ENCODE measurements around the gene ADPGK. TPM values are rescaled to one million over a fixed set of nuclear protein-coding genes. Genes with fewer than 3 reads are reported as not detected.

ADPGK gene
- total RNA-seq, 4 donors from 2014 or later = 31.7 to 87.2 (median 53.4) TPM

GRCh38 chr15:72737723-72738122 lies 45.8 kb downstream of the ADPGK start:
- Histone ChIP-seq H3K36me3 (peaks cover 0 to 19% (median 9%) of the 10 kb centered on the region in 4 donors), H3K4me1 (no peaks in the 10 kb centered on the region), H3K9me3 (no peaks in the 10 kb centered on the region), H3K27ac (no peak overlapping the region), H3K27me3 (no peaks in the 10 kb centered on the region), H3K4me3 (no peak overlapping the region)
- intact Hi-C loops (cut with DNase I; ENCODE audit: low total_unique reads) (no loop called here), in situ Hi-C loops (cut with MboI; ENCODE audit: low pct_ligation_motif_present in 1 of 4, low pct_unique_long_range_greater_than_20kb in 1 of 4, low sequenced_read_pairs in 3 of 4) (no loop called here)
- DNase-seq = no peak
- WGBS, 2 donors (ENCODE audit: low coverage in 1 of 2) = 88 to 92% methylated on average over 1 of the region's 1 CpG
- TF ChIP-seq CTCF (IDR thresholded peaks at IDR 0.05) (no peak), POLR2A (IDR thresholded peaks at IDR 0.05) (no peak), POLR2AphosphoS5 (IDR thresholded peaks at IDR 0.05) (no peak), EP300 (IDR thresholded peaks at IDR 0.05; ENCODE audit: low read depth) (no peak)

GRCh38 chr15:72737061-72737460 lies 46.5 kb downstream of the ADPGK start:
- whole genome bisulfite sequencing, 2 donors (ENCODE audit: low coverage in 1 of 2) = 86 to 95% methylated on average over 2 to 3 of the region's 3 CpGs
- TF ChIP-seq POLR2AphosphoS5 (IDR thresholded peaks at IDR 0.05) = no peak
- TF ChIP-seq CTCF (IDR thresholded peaks at IDR 0.05) = no peak
- TF ChIP-seq EP300 (IDR thresholded peaks at IDR 0.05; ENCODE audit: low read depth) = no peak
- no peak for TF ChIP-seq POLR2A (IDR thresholded peaks at IDR 0.05)
- no peak for DNase-seq
- H3K36me3 ChIP-seq = peaks cover 0 to 19% (median 11%) of the 10 kb centered on the region in 4 donors
- no peaks in the 10 kb centered on the region for H3K9me3 ChIP-seq
- H3K4me1 ChIP-seq = no peaks in the 10 kb centered on the region
- no peak overlapping the region for H3K27ac ChIP-seq
- H3K27me3 ChIP-seq = no peaks in the 10 kb centered on the region
- in situ Hi-C loops (cut with MboI; ENCODE audit: low pct_ligation_motif_present in 1 of 4, low pct_unique_long_range_greater_than_20kb in 1 of 4, low sequenced_read_pairs in 3 of 4) (no loop called here), intact Hi-C loops (cut with DNase I; ENCODE audit: low total_unique reads) (no loop called here)
- no peak overlapping the region for H3K4me3 ChIP-seq

DNA sequence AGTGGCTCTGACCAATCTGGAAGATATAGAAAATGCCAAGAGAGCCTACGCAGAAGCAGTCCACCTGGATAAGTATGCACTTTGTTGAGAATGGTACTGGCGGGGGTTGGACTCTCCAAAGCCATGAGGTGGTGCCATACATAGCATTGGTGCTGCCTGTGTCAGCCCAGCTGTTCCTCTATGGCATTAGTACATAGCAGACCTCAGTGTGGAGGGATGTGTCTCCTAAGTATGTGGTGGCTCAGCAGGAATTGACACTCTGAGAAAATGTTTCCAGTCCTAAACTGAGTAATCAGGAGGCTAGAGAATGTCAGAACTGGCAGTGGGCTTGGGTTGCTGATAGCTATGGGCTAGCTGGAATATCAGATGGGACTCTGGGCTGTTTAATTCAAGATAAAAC lies 48.4 kb downstream of the ADPGK start:
- DNase-seq = no peak
- H3K27ac ChIP-seq = no peak overlapping the region
- no peaks in the 10 kb centered on the region for H3K27me3 ChIP-seq
- WGBS, 2 donors (ENCODE audit: low coverage in 1 of 2) = 96% methylated on average over 2 of the region's 2 CpGs; no CpG with 5 or more reads in 1 of the 2 donors
- no peak for TF ChIP-seq CTCF (IDR thresholded peaks at IDR 0.05)
- TF ChIP-seq EP300 (IDR thresholded peaks at IDR 0.05; ENCODE audit: low read depth) = no peak
- TF ChIP-seq POLR2A (IDR thresholded peaks at IDR 0.05) = no peak
- no peak for TF ChIP-seq POLR2AphosphoS5 (IDR thresholded peaks at IDR 0.05)
- H3K4me3 ChIP-seq = no peak overlapping the region
- peaks cover 0 to 24% (median 11%) of the 10 kb centered on the region in 4 donors for H3K36me3 ChIP-seq
- H3K9me3 ChIP-seq = no peaks in the 10 kb centered on the region
- in situ Hi-C loops (cut with MboI; ENCODE audit: low pct_ligation_motif_present in 1 of 4, low pct_unique_long_range_greater_than_20kb in 1 of 4, low sequenced_read_pairs in 3 of 4) (no loop called here), intact Hi-C loops (cut with DNase I; ENCODE audit: low total_unique reads) (no loop called here)
- H3K4me1 ChIP-seq = no peaks in the 10 kb centered on the region

DNA sequence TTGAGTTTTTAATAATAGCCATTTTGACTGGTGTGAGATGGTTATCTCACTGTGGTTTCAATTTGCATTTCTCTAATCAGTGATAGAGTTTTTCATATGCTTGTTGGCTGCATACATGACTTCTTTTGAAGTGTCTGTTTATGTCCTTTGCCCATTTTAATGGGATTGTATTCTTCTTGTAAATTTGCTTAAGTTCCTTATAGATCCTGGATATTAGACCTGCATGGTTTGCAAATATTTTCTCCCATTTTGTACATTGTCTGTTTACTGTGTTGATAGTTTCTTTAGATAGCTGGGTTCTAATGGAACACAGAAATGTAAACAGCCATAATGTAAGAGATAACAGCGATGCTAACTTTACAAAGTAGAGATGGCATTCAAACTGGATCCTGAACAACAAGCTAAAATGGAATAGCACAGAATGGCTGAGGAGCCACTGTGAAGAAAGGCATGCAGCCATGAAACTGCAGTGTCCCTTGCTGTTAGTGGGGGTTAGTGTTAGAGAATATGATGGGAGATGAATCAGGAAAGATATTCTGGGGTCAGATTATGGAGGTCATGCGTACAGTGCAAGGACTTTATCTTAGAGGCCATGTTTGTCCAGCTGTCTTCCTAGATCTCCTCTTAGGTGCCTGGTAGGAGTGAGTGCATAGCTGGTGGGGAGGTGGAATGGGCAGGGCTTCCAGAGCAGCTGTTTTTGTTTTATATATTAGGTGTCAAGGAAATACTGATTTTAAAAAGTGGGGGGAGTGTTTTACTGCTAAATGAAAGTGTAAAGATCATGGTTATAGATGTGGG lies 49.4 kb downstream of the ADPGK start:
- no peaks in the 10 kb centered on the region for H3K9me3 ChIP-seq
- in situ Hi-C loops (cut with MboI; ENCODE audit: low pct_ligation_motif_present in 1 of 4, low pct_unique_long_range_greater_than_20kb in 1 of 4, low sequenced_read_pairs in 3 of 4) (no loop called here), intact Hi-C loops (cut with DNase I; ENCODE audit: low total_unique reads) (no loop called here)
- DNase-seq = no peak
- H3K36me3 ChIP-seq = peaks cover 0 to 23% (median 9%) of the 10 kb centered on the region in 4 donors
- 92 to 93% methylated on average over 2 of the region's 2 CpGs for WGBS, 2 donors (ENCODE audit: low coverage in 1 of 2)
- no peak overlapping the region for H3K4me3 ChIP-seq
- H3K27me3 ChIP-seq = no peaks in the 10 kb centered on the region
- H3K4me1 ChIP-seq = no peaks in the 10 kb centered on the region
- TF ChIP-seq POLR2AphosphoS5 (IDR thresholded peaks at IDR 0.05) = no peak
- no peak for TF ChIP-seq CTCF (IDR thresholded peaks at IDR 0.05)
- no peak for TF ChIP-seq EP300 (IDR thresholded peaks at IDR 0.05; ENCODE audit: low read depth)
- no peak for TF ChIP-seq POLR2A (IDR thresholded peaks at IDR 0.05)
- H3K27ac ChIP-seq = no peak overlapping the region

All from transverse colon (tissue), 4 donors.